Activated T-helper 1 cell treated with anti-CD3 and anti-CD28 coated beads, Interleukin-12 subunit alpha, Interleukin-12 subunit beta, Interleukin-2, Interleukin-4 antibody, amounts not matched to agents 30 ng/mL and 10 ng/mL and 1 ng/mL, durations not matched to agents 14 hours and 24 hours and 36 hours (primary cell): ENCODE data around the gene FGF19. TPM values are rescaled to one million over a fixed set of nuclear protein-coding genes. Genes with fewer than 3 reads are reported as not detected.

Source experiments
- DNase-seq: peaks from one replicate; pipeline ENCODE4 v3.0.0; 2021; ENCODE audit warnings: low spot score
- H3K27ac Mint-ChIP-seq: one replicate; pipeline ENCODE4 v1.8.0; 2021; ENCODE audit warnings: mild to moderate bottlenecking, mixed read lengths
- H3K27me3 Mint-ChIP-seq: one replicate; pipeline ENCODE4 v1.8.0; 2022; ENCODE audit warnings: mild to moderate bottlenecking, moderate library complexity, mixed read lengths; ENCODE audit not compliant: insufficient read depth
- H3K36me3 Mint-ChIP-seq: one replicate; pipeline ENCODE4 v1.8.0; 2021; ENCODE audit warnings: low read depth, mixed read lengths
- H3K4me1 Mint-ChIP-seq: one replicate; pipeline ENCODE4 v1.8.0; 2021; ENCODE audit warnings: low read depth, mixed read lengths
- H3K4me3 Mint-ChIP-seq: one replicate; pipeline ENCODE4 v1.8.0; 2021; ENCODE audit warnings: mild to moderate bottlenecking, moderate library complexity, mixed read lengths
- H3K9me3 Mint-ChIP-seq: one replicate; pipeline ENCODE4 v1.8.0; 2021; ENCODE audit warnings: mixed read lengths
- intact Hi-C: fragments of 100-400 bp; cut with micrococcal nuclease; formaldehyde crosslinking; loops from one replicate; pipeline ENCODE4 v1.15.1; 2024
- total RNA-seq: library from RNA; stranded (reverse); gene quantifications from 2 replicates; pipeline ENCODE4 v1.2.3, GENCODE V29; 2022

FGF19 gene
- not detected in 2 replicates for total RNA-seq

- intact Hi-C loops: loop anchor here (2.0 kb wide), 2 partner anchors 61 to 113 kb away; no protein-coding TSS in a partner anchor
- Mint-ChIP-seq H3K36me3 (no peaks in the 10 kb centered on the region), H3K4me3 (no peak within 1 kb of the TSS), H3K27ac (peak within 1 kb of the TSS; percentile 40), H3K27me3 (peaks cover 68% of the 10 kb centered on the region), H3K4me1 (no peaks in the 10 kb centered on the region), H3K9me3 (no peaks in the 10 kb centered on the region)
- no peak for DNase-seq
Observed at GRCh38 chr11:69703768-69704507, at the start of gene FGF19. Gene FGF19, minus strand, starts transcription at chr11:69704022. Its CDS starts 146 bp downstream, at chr11:69703876.

- no peak overlapping the region for H3K27ac Mint-ChIP-seq
- no peak overlapping the region for H3K4me3 Mint-ChIP-seq
Observed at GRCh38 chr11:69752890-69753289, 49.1 kb upstream of the FGF19 start.

GRCh38 chr11:69750875-69751597 is 47.2 kb upstream of the FGF19 start:
- Mint-ChIP-seq H3K4me3 (no peak overlapping the region), H3K27me3 (peaks cover 2% of the 10 kb centered on the region), H3K4me1 (no peaks in the 10 kb centered on the region), H3K36me3 (no peaks in the 10 kb centered on the region), H3K27ac (no peak overlapping the region), H3K9me3 (no peaks in the 10 kb centered on the region)
- intact Hi-C loops: no loop called here
- no peak for DNase-seq

More at GRCh38 chr11:69752890-69753289, 49.1 kb upstream of the FGF19 start:
- Mint-ChIP-seq H3K9me3 (no peaks in the 10 kb centered on the region), H3K36me3 (no peaks in the 10 kb centered on the region), H3K4me1 (no peaks in the 10 kb centered on the region), H3K27me3 (peaks cover 1% of the 10 kb centered on the region)
- DNase-seq: no peak
- intact Hi-C loops: no loop called here

- Mint-ChIP-seq H3K4me1 (no peaks in the 10 kb centered on the region), H3K36me3 (no peaks in the 10 kb centered on the region), H3K27ac (no peak overlapping the region), H3K27me3 (peaks cover 3% of the 10 kb centered on the region), H3K9me3 (no peaks in the 10 kb centered on the region), H3K4me3 (no peak overlapping the region)
- intact Hi-C loops: no loop called here
- no peak for DNase-seq
Observed at GRCh38 chr11:69750108-69750850, 46.5 kb upstream of the FGF19 start.

DNA sequence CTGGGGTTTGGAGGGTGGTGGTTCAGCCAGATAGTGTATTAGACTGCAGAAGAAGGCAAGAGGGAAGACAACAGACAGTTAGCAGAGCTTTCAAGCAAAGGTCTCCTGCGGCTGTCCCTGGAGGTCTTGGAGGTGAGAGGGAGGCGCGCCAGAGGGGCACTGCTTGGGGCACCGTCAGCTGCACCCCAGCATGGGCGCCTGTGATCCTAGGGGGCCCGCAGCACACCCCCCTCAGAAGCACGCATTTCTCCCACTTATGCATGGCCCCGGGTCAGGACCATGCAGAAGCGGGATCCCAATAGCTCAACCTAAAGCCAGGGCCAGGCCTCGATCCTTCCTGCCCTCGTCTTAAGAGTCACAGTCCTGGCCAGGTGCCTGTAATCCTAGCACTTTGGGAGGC is 44.8 kb upstream of the FGF19 start:
- H3K9me3 Mint-ChIP-seq: no peaks in the 10 kb centered on the region
- intact Hi-C loops: no loop called here
- H3K27ac Mint-ChIP-seq: no peak overlapping the region

GRCh38 chr11:69746752-69747742 is 43.2 kb upstream of the FGF19 start:
- no peak for DNase-seq
- peaks cover 3% of the 10 kb centered on the region for H3K27me3 Mint-ChIP-seq
- no peaks in the 10 kb centered on the region for H3K36me3 Mint-ChIP-seq
- H3K4me1 Mint-ChIP-seq: no peaks in the 10 kb centered on the region
- intact Hi-C loops: no loop called here
- H3K4me3 Mint-ChIP-seq: no peak overlapping the region
- H3K27ac Mint-ChIP-seq: no peak overlapping the region
- no peaks in the 10 kb centered on the region for H3K9me3 Mint-ChIP-seq

More for the DNA sequence above, 44.8 kb upstream of the FGF19 start:
- no peak overlapping the region for H3K4me3 Mint-ChIP-seq
- H3K36me3 Mint-ChIP-seq: no peaks in the 10 kb centered on the region
- no peaks in the 10 kb centered on the region for H3K4me1 Mint-ChIP-seq
- no peak for DNase-seq
- H3K27me3 Mint-ChIP-seq: peaks cover 3% of the 10 kb centered on the region

- Mint-ChIP-seq H3K27me3 (peaks cover 3% of the 10 kb centered on the region), H3K4me1 (no peaks in the 10 kb centered on the region), H3K27ac (no peak overlapping the region), H3K9me3 (no peaks in the 10 kb centered on the region), H3K36me3 (no peaks in the 10 kb centered on the region), H3K4me3 (no peak overlapping the region)
- no peak for DNase-seq
- intact Hi-C loops: no loop called here
Observed at GRCh38 chr11:69746140-69746539, 42.3 kb upstream of the FGF19 start.

GRCh38 chr11:69745201-69745600 is 41.4 kb upstream of the FGF19 start:
- intact Hi-C loops: no loop called here
- Mint-ChIP-seq H3K4me1 (no peaks in the 10 kb centered on the region), H3K4me3 (no peak overlapping the region), H3K9me3 (no peaks in the 10 kb centered on the region), H3K27ac (no peak overlapping the region), H3K27me3 (peaks cover 3% of the 10 kb centered on the region), H3K36me3 (no peaks in the 10 kb centered on the region)
- DNase-seq: no peak

- intact Hi-C loops: no loop called here
- Mint-ChIP-seq H3K9me3 (peaks cover 1% of the 10 kb centered on the region), H3K27ac (no peak overlapping the region), H3K27me3 (peaks cover 3% of the 10 kb centered on the region), H3K4me3 (no peak overlapping the region), H3K4me1 (no peaks in the 10 kb centered on the region), H3K36me3 (no peaks in the 10 kb centered on the region)
- no peak for DNase-seq
Observed at GRCh38 chr11:69744435-69744834, 40.6 kb upstream of the FGF19 start.

- peaks cover 11% of the 10 kb centered on the region for H3K9me3 Mint-ChIP-seq
- H3K27ac Mint-ChIP-seq: no peak overlapping the region
- DNase-seq: no peak
- H3K4me1 Mint-ChIP-seq: no peaks in the 10 kb centered on the region
- H3K4me3 Mint-ChIP-seq: no peak overlapping the region
- peaks cover 3% of the 10 kb centered on the region for H3K27me3 Mint-ChIP-seq
- intact Hi-C loops: no loop called here
- no peaks in the 10 kb centered on the region for H3K36me3 Mint-ChIP-seq
Observed at GRCh38 chr11:69734841-69735240, 31.0 kb upstream of the FGF19 start.

- Mint-ChIP-seq H3K27ac (no peak overlapping the region), H3K27me3 (peaks cover 4% of the 10 kb centered on the region), H3K4me1 (no peaks in the 10 kb centered on the region), H3K4me3 (no peak overlapping the region), H3K36me3 (no peaks in the 10 kb centered on the region), H3K9me3 (peaks cover 9% of the 10 kb centered on the region)
- intact Hi-C loops: no loop called here
- no peak for DNase-seq
Observed at GRCh38 chr11:69734367-69734766, 30.5 kb upstream of the FGF19 start.

- H3K36me3 Mint-ChIP-seq: no peaks in the 10 kb centered on the region
- intact Hi-C loops: no loop called here
- H3K4me3 Mint-ChIP-seq: no peak overlapping the region
- H3K9me3 Mint-ChIP-seq: peaks cover 8% of the 10 kb centered on the region
- no peak overlapping the region for H3K27ac Mint-ChIP-seq
- no peaks in the 10 kb centered on the region for H3K4me1 Mint-ChIP-seq
- no peak for DNase-seq
- peaks cover 4% of the 10 kb centered on the region for H3K27me3 Mint-ChIP-seq
Observed at GRCh38 chr11:69732910-69733309, 29.1 kb upstream of the FGF19 start.
